PC-9 (cell line): ENCODE results near the gene KRTAP9-4. TPM values are rescaled to one million over a fixed set of nuclear protein-coding genes. Genes with fewer than 3 reads are reported as not detected.

ENCODE experiments used
- BruUV-seq: library from RNA; stranded (reverse); fragments of 400-500 nt; replicated peaks from 2 replicates; lab custom pipeline; 2021; lab: Mats Ljungman, UMichigan
- CTCF ChIA-PET: fragments of 300-600 bp; sonication (Branson Sonifier 250); formaldehyde crosslinking; loops from one replicate; lab custom pipeline; 2022; ENCODE audit warnings: antibody characterized with exemption; lab: Charles Lee
- POLR2A ChIA-PET: fragments of 300-600 bp; sonication (Branson Sonifier 250); formaldehyde crosslinking; loops from one replicate; lab custom pipeline; 2022; ENCODE audit warnings: antibody characterized with exemption; ENCODE audit not compliant: unreplicated experiment; lab: Charles Lee
- DNase-seq, 2 experiments: peaks; one replicate each; pipeline versions ENCODE4 v3.0.0 to v3.0.0-alpha.2; 2015 to 2022; ENCODE audit warnings: mixed read lengths in 1 of 2
- H2AFZ ChIP-seq: fragments of 200-600 bp; sonication (generic); 2 replicates; pipeline ENCODE4 v1.8.1; 2017; ENCODE audit warnings: antibody characterized with exemption
- H3F3A ChIP-seq: fragments of 200-600 bp; sonication (generic); 2 replicates; pipeline ENCODE4 v1.8.1; 2017; ENCODE audit warnings: antibody characterized with exemption, mild to moderate bottlenecking, low read depth; ENCODE audit not compliant: insufficient read depth
- H3K27ac ChIP-seq: fragments of 200-600 bp; sonication (generic); 2 replicates; pipeline ENCODE4 v1.6.1; 2016; ENCODE audit warnings: mixed run types
- H3K27me3 ChIP-seq: fragments of 200-600 bp; sonication (generic); 2 replicates; pipeline ENCODE4 v1.6.1; 2016; ENCODE audit warnings: low read depth, mixed run types; ENCODE audit not compliant: insufficient read depth
- H3K36me3 ChIP-seq: fragments of 200-600 bp; sonication (generic); 2 replicates; pipeline ENCODE4 v1.6.1; 2016; ENCODE audit warnings: low read depth, mixed run types
- H3K4me1 ChIP-seq: fragments of 200-600 bp; sonication (generic); replicated peaks from 2 replicates; pipeline ENCODE4 v1.6.1; 2016; ENCODE audit warnings: mixed run types; ENCODE audit not compliant: insufficient read depth
- H3K4me2 ChIP-seq: fragments of 200-600 bp; sonication (generic); 2 replicates; pipeline ENCODE4 v1.6.1; 2017; ENCODE audit warnings: mixed run types
- H3K4me3 ChIP-seq: fragments of 200-600 bp; sonication (generic); 2 replicates; pipeline ENCODE4 v1.6.1; 2016; ENCODE audit warnings: mixed run types
- H3K79me2 ChIP-seq: fragments of 200-600 bp; sonication (generic); 2 replicates; pipeline ENCODE4 v1.6.1; 2017; ENCODE audit warnings: low read depth, mixed run types
- H3K9me2 ChIP-seq: fragments of 200-600 bp; sonication (generic); 2 replicates; pipeline ENCODE4 v1.8.1; 2017; ENCODE audit warnings: mild to moderate bottlenecking; ENCODE audit not compliant: insufficient read depth
- H3K9me3 ChIP-seq: fragments of 200-600 bp; sonication (generic); 2 replicates; pipeline ENCODE4 v1.8.1; 2016; ENCODE audit warnings: low read depth; ENCODE audit not compliant: insufficient read depth
- H4K20me1 ChIP-seq: fragments of 200-600 bp; sonication (generic); 2 replicates; pipeline ENCODE4 v1.8.1; 2017; ENCODE audit not compliant: insufficient read depth
- CTCF ChIP-seq: fragments of 200-600 bp; sonication (generic); conservative IDR thresholded peaks from 2 replicates; pipeline ENCODE4 v1.6.1; 2017; ENCODE audit warnings: mixed run types, antibody characterized with exemption, mild to moderate bottlenecking, moderate library complexity
- EZH2 ChIP-seq: fragments of 200-600 bp; sonication (generic); IDR thresholded peaks from 2 replicates; pipeline ENCODE4 v1.8.0; 2017; ENCODE audit warnings: antibody characterized with exemption, low read depth
- intact Hi-C: fragments of 100-400 bp; cut with micrococcal nuclease; formaldehyde crosslinking; loops from one replicate; pipeline ENCODE4 v1.10.0; 2022; ENCODE audit not compliant: unreplicated experiment
- total RNA-seq: library from RNA; stranded (reverse); gene quantifications from 2 replicates; pipeline ENCODE4 v1.2.3, GENCODE V29; 2021

The KRTAP9-4 gene
- total RNA-seq, 1 experiment from 2014 or later = not detected

DNA sequence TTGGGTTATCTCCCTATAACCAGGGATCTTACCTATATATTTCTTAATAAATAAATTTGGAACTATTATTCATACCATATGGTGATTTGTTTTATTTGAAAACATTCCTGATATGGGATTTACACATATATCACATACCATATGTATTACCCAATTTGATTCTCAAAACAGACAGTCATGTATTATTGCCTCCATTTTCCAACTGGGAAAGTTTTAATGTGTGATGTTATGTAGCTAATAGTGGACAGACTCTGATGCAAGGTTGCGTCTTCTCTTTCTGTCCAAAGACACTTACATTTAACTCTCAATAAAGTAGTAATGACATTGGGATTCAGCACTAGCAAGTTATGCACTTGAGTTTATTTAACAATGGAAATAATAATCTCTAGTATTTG is 6.8 kb downstream of the KRTAP9-4 start:
- H3K36me3 ChIP-seq = no peaks in the 10 kb centered on the region
- ChIA-PET CTCF (no interaction called here), POLR2A (interaction anchor here (0.7 kb wide), 1 partner anchor 329 kb away, joined by 4 read pairs; no protein-coding TSS in a partner anchor)
- no peaks in the 10 kb centered on the region for H3K4me1 ChIP-seq
- H4K20me1 ChIP-seq = no peaks in the 10 kb centered on the region
- H3K27ac ChIP-seq = no peak overlapping the region
- intact Hi-C loops = no loop called here
- no peak overlapping the region for H2AFZ ChIP-seq
- no peaks in the 10 kb centered on the region for H3K79me2 ChIP-seq
- no TSS peak for BruUV-seq
- no peaks in the 10 kb centered on the region for H3F3A ChIP-seq
- no peak overlapping the region for H3K4me3 ChIP-seq
- TF ChIP-seq CTCF = no peak
- no peak for TF ChIP-seq EZH2
- no peaks in the 10 kb centered on the region for H3K9me2 ChIP-seq
- no peaks in the 10 kb centered on the region for H3K27me3 ChIP-seq
- no peak overlapping the region for H3K4me2 ChIP-seq
- H3K9me3 ChIP-seq = no peaks in the 10 kb centered on the region
- DNase-seq = no peak

GRCh38 chr17:41258406-41258805 is 8.9 kb downstream of the KRTAP9-4 start:
- Histone ChIP-seq H3K27ac (no peak overlapping the region), H4K20me1 (no peaks in the 10 kb centered on the region), H3K9me2 (no peaks in the 10 kb centered on the region), H3K4me3 (no peak overlapping the region), H3K79me2 (no peaks in the 10 kb centered on the region), H3K4me1 (no peaks in the 10 kb centered on the region), H3K27me3 (no peaks in the 10 kb centered on the region), H3K9me3 (no peaks in the 10 kb centered on the region), H3K4me2 (no peak overlapping the region), H2AFZ (no peak overlapping the region), H3F3A (no peaks in the 10 kb centered on the region), H3K36me3 (no peaks in the 10 kb centered on the region)
- no peak for DNase-seq
- ChIA-PET POLR2A (no interaction called here), CTCF (no interaction called here)
- BruUV-seq = no TSS peak
- no peak for TF ChIP-seq EZH2
- TF ChIP-seq CTCF = no peak
- intact Hi-C loops = no loop called here

DNA sequence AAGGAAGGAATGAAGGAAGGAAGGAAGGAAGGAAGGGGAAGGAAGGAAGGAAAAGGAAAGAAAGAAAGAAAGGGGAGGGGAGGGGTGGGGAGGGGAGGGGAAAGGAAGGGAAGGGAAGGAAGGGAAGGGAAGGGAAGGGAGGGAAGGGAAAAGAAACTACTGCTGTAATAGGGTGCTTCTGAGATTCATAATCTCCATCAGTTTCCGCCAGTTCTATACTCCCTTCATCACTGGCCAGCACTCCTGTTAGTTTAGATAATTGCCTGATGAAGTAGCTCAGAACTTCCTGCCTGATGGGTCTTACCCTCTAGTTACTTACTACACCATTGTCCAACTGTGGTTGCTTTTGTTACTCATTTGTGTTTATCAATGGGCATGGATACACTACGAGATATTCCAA is 13.7 kb downstream of the KRTAP9-4 start:
- no peaks in the 10 kb centered on the region for H3K36me3 ChIP-seq
- H3K27ac ChIP-seq = no peak overlapping the region
- H3F3A ChIP-seq = no peaks in the 10 kb centered on the region
- no peak for DNase-seq
- intact Hi-C loops = no loop called here
- no peak overlapping the region for H2AFZ ChIP-seq
- peaks cover 11% of the 10 kb centered on the region for H3K4me1 ChIP-seq
- H3K9me2 ChIP-seq = no peaks in the 10 kb centered on the region
- CTCF ChIA-PET = interaction anchor here (0.6 kb wide), 1 partner anchor 65 kb away, joined by 3 read pairs; no protein-coding TSS in a partner anchor
- no peaks in the 10 kb centered on the region for H3K79me2 ChIP-seq
- no peak overlapping the region for H3K4me2 ChIP-seq
- TF ChIP-seq EZH2 = no peak
- no TSS peak for BruUV-seq
- H3K27me3 ChIP-seq = no peaks in the 10 kb centered on the region
- POLR2A ChIA-PET = interaction anchor here (0.5 kb wide), 1 partner anchor 295 kb away, joined by 4 read pairs; no protein-coding TSS in a partner anchor
- no peaks in the 10 kb centered on the region for H4K20me1 ChIP-seq
- no peaks in the 10 kb centered on the region for H3K9me3 ChIP-seq
- no peak overlapping the region for H3K4me3 ChIP-seq

DNA sequence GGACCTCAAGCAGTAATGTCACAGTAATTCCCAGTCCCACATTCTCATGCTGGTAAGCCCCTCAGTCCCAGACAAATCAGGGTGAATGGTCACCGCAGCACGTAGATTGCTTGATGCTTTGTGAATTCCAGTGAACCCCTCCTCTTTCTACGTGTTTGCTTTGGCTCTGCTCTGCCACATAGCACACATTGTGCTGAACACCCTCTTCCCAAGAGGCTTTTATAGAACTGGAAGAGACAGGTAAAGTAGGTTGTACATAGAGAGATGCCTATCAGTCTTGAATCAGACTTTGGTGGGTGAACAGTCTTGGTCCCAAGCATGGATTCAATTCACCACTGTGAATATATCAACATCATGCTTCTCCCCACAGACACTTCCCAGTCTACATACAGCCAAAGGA is 15.1 kb downstream of the KRTAP9-4 start:
- no peak overlapping the region for H3K4me2 ChIP-seq
- H2AFZ ChIP-seq = no peak overlapping the region
- no peaks in the 10 kb centered on the region for H3K9me2 ChIP-seq
- BruUV-seq = no TSS peak
- no peaks in the 10 kb centered on the region for H3K9me3 ChIP-seq
- intact Hi-C loops = no loop called here
- peaks cover 12% of the 10 kb centered on the region for H3K4me1 ChIP-seq
- H3K36me3 ChIP-seq = no peaks in the 10 kb centered on the region
- H3K27me3 ChIP-seq = no peaks in the 10 kb centered on the region
- CTCF ChIA-PET = no interaction called here
- no peaks in the 10 kb centered on the region for H3K79me2 ChIP-seq
- H3K27ac ChIP-seq = no peak overlapping the region
- TF ChIP-seq EZH2 (no peak), CTCF (no peak)
- no peak for DNase-seq
- H3F3A ChIP-seq = no peaks in the 10 kb centered on the region
- H4K20me1 ChIP-seq = no peaks in the 10 kb centered on the region
- POLR2A ChIA-PET = no interaction called here
- H3K4me3 ChIP-seq = no peak overlapping the region
